HepG2 (cell line): Measurements from ENCODE around the gene SH2D6. TPM values are rescaled to one million over a fixed set of nuclear protein-coding genes. Genes with fewer than 3 reads are reported as not detected.

Experiments used
- ARNTL ChIP-seq: sonication (generic); formaldehyde crosslinking; IDR thresholded peaks from 2 replicates; pipeline ENCODE4 v1.4.0; 2020; ENCODE audit warnings: mild to moderate bottlenecking, missing genetic modification reagents
- BORCS8-MEF2B ChIP-seq: sonication (generic); formaldehyde crosslinking; IDR thresholded peaks from 2 replicates; pipeline ENCODE4 v1.8.0; 2022; ENCODE audit warnings: mild to moderate bottlenecking, missing genetic modification reagents
- BRF2 ChIP-seq: sonication (generic); formaldehyde crosslinking; IDR thresholded peaks from 2 replicates; pipeline ENCODE4 v1.8.1; 2022; ENCODE audit warnings: mild to moderate bottlenecking, missing genetic modification reagents
- EED ChIP-seq: sonication (generic); formaldehyde crosslinking; IDR thresholded peaks from 2 replicates; pipeline ENCODE4 v1.5.0; 2020; ENCODE audit warnings: mild to moderate bottlenecking, missing genetic modification reagents
- KAT8 ChIP-seq: IDR thresholded peaks from 2 replicates; pipeline ENCODE4 v1.6.1; 2016; ENCODE audit warnings: missing genetic modification reagents, missing compliant biosample characterization
- MXI1 ChIP-seq: IDR thresholded peaks from 3 replicates; pipeline ENCODE4 v1.6.1; 2012; ENCODE audit warnings: low read depth, low read length, inconsistent platforms, borderline replicate concordance
- NCOA1 ChIP-seq: sonication (generic); formaldehyde crosslinking; IDR thresholded peaks from 2 replicates; pipeline ENCODE4 v1.9.0; 2021; ENCODE audit warnings: missing genetic modification reagents
- PRPF4 ChIP-seq: fragments of 200-400 bp; formaldehyde crosslinking; IDR thresholded peaks from 2 replicates; pipeline ENCODE4 v1.6.1; 2016; ENCODE audit warnings: low read length, low read depth; ENCODE audit not compliant: poor library complexity, severe bottlenecking
- REPIN1 ChIP-seq: sonication (generic); formaldehyde crosslinking; IDR thresholded peaks from 2 replicates; pipeline ENCODE4 v1.8.0; 2022; ENCODE audit warnings: missing genetic modification reagents, low read depth, mild to moderate bottlenecking, borderline replicate concordance
- RXRA ChIP-seq: sonication (generic); formaldehyde crosslinking; IDR thresholded peaks from 2 replicates; pipeline ENCODE4 v1.5.1; 2020; ENCODE audit warnings: missing genetic modification reagents
- TBX2 ChIP-seq: sonication (generic); formaldehyde crosslinking; IDR thresholded peaks from 2 replicates; pipeline ENCODE4 v1.5.0; 2020; ENCODE audit warnings: missing genetic modification reagents, mild to moderate bottlenecking, borderline replicate concordance
- ZBTB46 ChIP-seq: sonication (generic); formaldehyde crosslinking; IDR thresholded peaks from 2 replicates; pipeline ENCODE4 v1.4.0; 2020; ENCODE audit warnings: mild to moderate bottlenecking, missing genetic modification reagents, borderline replicate concordance
- ZC3H4 ChIP-seq: sonication (generic); formaldehyde crosslinking; IDR thresholded peaks from 2 replicates; pipeline ENCODE4 v1.4.0; 2020; ENCODE audit warnings: missing genetic modification reagents, borderline replicate concordance
- ZNF337 ChIP-seq: sonication (generic); formaldehyde crosslinking; IDR thresholded peaks from 2 replicates; pipeline ENCODE4 v1.5.1; 2020; ENCODE audit warnings: missing genetic modification reagents, low read depth, mild to moderate bottlenecking, borderline replicate concordance
- ZNF496 ChIP-seq: sonication (generic); formaldehyde crosslinking; IDR thresholded peaks from 2 replicates; pipeline ENCODE4 v1.8.1; 2023; ENCODE audit warnings: mild to moderate bottlenecking, moderate library complexity, missing genetic modification reagents; ENCODE audit not compliant: insufficient replicate concordance
- ZNF891 ChIP-seq: sonication (generic); formaldehyde crosslinking; IDR thresholded peaks from 2 replicates; pipeline ENCODE4 v1.5.0; 2020; ENCODE audit warnings: mild to moderate bottlenecking, missing genetic modification reagents
- polyA plus RNA-seq, 8 experiments: library from polyadenylated mRNA; depleted of rRNA in 3 of 8; stranded (reverse) in 7 of 8; unstranded in 1 of 8; fragments of >200 nt; fragmentation: Illumina TruSeq in 4 of 8; extraction: Trizol in 4 of 8; gene quantifications; 2 replicates each; pipeline versions ENCODE4 v1.2.1 to v1.2.3, GENCODE V29; 2011 to 2016; ENCODE audit warnings: low read depth in 4 of 8, missing spikeins in 1 of 8, mixed read lengths in 1 of 8; ENCODE audit not compliant: insufficient read depth in 1 of 8
- total RNA-seq, 5 experiments: library from RNA; depleted of rRNA; stranded (reverse); fragments of >200 nt; fragmentation: Illumina TruSeq; extraction: Trizol; gene quantifications; 2 replicates each; pipeline ENCODE4 v1.2.3, GENCODE V29; 2016; ENCODE audit warnings: low read depth in 1 of 5
- TF ChIP-seq, protein P1 (sequence below): sonication (generic); formaldehyde crosslinking; IDR thresholded peaks from 2 replicates; pipeline ENCODE4 v1.5.1; 2020; ENCODE audit warnings: missing genetic modification reagents, mild to moderate bottlenecking, borderline replicate concordance
- TF ChIP-seq, protein P2 (sequence below): sonication (generic); formaldehyde crosslinking; IDR thresholded peaks from 2 replicates; pipeline ENCODE4 v1.4.0; 2020; ENCODE audit warnings: missing genetic modification reagents
- TF ChIP-seq, protein P3 (sequence below): sonication (generic); formaldehyde crosslinking; IDR thresholded peaks from 2 replicates; pipeline ENCODE4 v1.4.0; 2020; ENCODE audit warnings: missing genetic modification reagents, borderline replicate concordance

Gene SH2D6
- total and polyA plus RNA-seq, 2 of the 13 experiments (the other 11 are each of a cell fraction or from before 2014, with no cell fraction given), result 0.11 to 0.26 TPM

DNA sequence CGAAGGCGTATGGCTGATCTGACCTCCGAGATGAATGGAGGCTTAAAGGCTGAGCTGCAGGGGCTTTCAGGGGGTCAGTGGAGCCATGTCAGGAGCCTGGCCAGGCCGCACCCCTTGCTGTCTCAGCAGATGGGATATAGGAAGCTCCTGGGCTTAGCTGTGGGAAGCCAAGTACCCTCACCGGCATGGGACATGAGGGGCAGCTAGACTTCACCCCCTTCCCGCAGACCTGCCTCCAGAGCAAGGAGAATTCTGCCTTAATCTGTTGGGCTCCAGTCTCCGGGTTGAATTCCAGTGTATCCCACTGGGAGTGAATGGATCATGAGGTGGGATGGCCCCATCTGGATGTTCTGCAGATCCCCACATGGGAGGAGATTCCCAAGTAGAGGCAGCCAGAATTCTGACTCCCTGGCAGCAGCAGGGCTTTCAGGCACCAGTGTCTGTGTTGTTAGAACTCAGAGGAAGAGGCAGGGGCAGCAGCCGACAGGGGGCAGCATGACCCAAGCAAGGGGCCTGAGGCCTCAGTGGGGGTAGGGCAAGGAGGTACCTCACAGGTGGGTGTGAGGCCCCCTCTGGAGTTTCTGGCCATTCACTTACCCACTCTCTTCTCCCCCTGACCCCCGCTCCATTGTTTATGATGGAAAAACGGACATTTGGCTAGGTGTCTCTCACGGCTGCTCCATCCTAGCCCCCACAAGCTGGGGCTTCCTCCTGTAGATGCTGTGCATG lies 27.4 kb upstream of the SH2D6 start (continued):
- TF ChIP-seq ZNF337 (CRISPR knock-in tag), result no peak
- peak; percentile 23; the same call in 1 of the 3 replicates for TF ChIP-seq MXI1
- peak; percentile 26; the same call in 1 of the 2 replicates for TF ChIP-seq RXRA (CRISPR knock-in tag)
- TF ChIP-seq TBX2 (CRISPR knock-in tag), result peak; percentile 48; the same call in 1 of the 2 replicates
- TF ChIP-seq, protein P1, sequence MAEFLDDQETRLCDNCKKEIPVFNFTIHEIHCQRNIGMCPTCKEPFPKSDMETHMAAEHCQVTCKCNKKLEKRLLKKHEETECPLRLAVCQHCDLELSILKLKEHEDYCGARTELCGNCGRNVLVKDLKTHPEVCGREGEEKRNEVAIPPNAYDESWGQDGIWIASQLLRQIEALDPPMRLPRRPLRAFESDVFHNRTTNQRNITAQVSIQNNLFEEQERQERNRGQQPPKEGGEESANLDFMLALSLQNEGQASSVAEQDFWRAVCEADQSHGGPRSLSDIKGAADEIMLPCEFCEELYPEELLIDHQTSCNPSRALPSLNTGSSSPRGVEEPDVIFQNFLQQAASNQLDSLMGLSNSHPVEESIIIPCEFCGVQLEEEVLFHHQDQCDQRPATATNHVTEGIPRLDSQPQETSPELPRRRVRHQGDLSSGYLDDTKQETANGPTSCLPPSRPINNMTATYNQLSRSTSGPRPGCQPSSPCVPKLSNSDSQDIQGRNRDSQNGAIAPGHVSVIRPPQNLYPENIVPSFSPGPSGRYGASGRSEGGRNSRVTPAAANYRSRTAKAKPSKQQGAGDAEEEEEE, result no peak
- no peak for TF ChIP-seq KAT8 (CRISPR knock-in tag)
- TF ChIP-seq, protein P2, sequence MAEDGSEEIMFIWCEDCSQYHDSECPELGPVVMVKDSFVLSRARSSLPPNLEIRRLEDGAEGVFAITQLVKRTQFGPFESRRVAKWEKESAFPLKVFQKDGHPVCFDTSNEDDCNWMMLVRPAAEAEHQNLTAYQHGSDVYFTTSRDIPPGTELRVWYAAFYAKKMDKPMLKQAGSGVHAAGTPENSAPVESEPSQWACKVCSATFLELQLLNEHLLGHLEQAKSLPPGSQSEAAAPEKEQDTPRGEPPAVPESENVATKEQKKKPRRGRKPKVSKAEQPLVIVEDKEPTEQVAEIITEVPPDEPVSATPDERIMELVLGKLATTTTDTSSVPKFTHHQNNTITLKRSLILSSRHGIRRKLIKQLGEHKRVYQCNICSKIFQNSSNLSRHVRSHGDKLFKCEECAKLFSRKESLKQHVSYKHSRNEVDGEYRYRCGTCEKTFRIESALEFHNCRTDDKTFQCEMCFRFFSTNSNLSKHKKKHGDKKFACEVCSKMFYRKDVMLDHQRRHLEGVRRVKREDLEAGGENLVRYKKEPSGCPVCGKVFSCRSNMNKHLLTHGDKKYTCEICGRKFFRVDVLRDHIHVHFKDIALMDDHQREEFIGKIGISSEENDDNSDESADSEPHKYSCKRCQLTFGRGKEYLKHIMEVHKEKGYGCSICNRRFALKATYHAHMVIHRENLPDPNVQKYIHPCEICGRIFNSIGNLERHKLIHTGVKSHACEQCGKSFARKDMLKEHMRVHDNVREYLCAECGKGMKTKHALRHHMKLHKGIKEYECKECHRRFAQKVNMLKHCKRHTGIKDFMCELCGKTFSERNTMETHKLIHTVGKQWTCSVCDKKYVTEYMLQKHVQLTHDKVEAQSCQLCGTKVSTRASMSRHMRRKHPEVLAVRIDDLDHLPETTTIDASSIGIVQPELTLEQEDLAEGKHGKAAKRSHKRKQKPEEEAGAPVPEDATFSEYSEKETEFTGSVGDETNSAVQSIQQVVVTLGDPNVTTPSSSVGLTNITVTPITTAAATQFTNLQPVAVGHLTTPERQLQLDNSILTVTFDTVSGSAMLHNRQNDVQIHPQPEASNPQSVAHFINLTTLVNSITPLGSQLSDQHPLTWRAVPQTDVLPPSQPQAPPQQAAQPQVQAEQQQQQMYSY (CRISPR knock-in tag), result no peak
- TF ChIP-seq PRPF4, result peak; percentile 46
- TF ChIP-seq ZNF496, result no peak
- TF ChIP-seq REPIN1 (CRISPR knock-in tag), result no peak
- no peak for TF ChIP-seq BORCS8-MEF2B
- peak; percentile 40; the same call in 1 of the 2 replicates for TF ChIP-seq ZBTB46
- TF ChIP-seq, protein P3, sequence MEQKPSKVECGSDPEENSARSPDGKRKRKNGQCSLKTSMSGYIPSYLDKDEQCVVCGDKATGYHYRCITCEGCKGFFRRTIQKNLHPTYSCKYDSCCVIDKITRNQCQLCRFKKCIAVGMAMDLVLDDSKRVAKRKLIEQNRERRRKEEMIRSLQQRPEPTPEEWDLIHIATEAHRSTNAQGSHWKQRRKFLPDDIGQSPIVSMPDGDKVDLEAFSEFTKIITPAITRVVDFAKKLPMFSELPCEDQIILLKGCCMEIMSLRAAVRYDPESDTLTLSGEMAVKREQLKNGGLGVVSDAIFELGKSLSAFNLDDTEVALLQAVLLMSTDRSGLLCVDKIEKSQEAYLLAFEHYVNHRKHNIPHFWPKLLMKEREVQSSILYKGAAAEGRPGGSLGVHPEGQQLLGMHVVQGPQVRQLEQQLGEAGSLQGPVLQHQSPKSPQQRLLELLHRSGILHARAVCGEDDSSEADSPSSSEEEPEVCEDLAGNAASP (CRISPR knock-in tag), result peak; percentile 62; the same call in 1 of the 2 replicates
- no peak for TF ChIP-seq EED (CRISPR knock-in tag)
- TF ChIP-seq ZC3H4 (CRISPR knock-in tag), result no peak
- peak; percentile 19; the same call in 1 of the 2 replicates for TF ChIP-seq ZNF891 (CRISPR knock-in tag)
- TF ChIP-seq BRF2 (CRISPR knock-in tag), result no peak
- TF ChIP-seq NCOA1 (CRISPR knock-in tag), result 0 out of 2 replicates have a peak, but pooled peaks have one; percentile 43
- TF ChIP-seq ARNTL, result no peak
